ENCODE results near the gene PTK6. TPM values are rescaled to one million over a fixed set of nuclear protein-coding genes. Genes with fewer than 3 reads are reported as not detected.
"Not testable (repeated sequence)": the region's sequence is repeated elsewhere in the genome, so short reads cannot be mapped to it uniquely, and the experiment has no call there.

The PTK6 gene
- total RNA-seq, 1 experiment from 2014 or later = 31.1 TPM

DNA sequence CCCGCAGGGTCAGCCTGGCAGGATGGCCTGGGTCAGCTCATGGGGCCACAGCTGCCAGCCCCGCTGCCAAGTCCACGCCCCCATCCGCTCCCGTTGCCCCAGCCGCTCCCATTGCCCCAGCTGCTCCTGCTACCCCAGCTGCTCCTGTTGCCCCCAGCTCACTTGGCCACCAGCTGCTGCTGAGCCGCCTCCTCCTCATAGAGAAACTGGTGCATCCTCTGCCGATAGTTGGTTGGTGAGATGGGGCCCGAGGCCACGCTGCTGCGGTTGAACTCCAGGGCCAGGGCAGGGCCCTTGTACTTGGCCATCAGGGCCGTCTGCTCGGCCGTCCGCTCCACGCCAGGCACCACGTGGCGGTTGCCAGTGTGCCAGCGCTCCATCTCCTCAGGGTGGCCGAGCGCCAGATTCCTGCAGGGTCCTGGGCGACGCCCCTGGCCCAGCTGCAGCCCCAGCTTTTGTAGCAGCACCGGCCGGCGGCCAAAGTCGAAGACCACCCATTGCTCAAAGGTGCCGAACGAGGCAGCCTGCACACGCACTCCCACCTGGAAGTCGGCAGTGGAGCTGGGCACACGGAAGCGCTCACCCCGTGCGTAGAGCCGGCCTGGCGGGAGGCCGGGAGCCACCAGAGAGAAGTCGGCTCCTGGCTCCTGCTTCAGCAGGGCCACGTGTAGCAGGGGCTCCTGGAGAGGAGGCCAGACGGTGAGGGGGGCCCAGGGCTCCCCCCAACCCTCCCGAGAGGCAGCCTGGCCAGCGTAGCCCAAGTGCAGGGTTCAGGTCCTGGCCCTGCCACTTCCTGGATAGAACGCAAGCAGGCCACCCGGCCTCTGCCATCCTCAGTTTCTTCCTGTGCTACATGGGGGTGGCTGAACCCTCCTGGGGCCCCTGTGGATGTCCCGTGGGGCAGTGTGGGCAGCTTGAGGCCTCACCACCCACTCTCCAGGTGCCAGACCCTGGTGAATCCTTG lies 32.1 kb upstream of the PTK6 start:
- no peak for DNase-seq (ENCODE audit: low spot score)

DNA sequence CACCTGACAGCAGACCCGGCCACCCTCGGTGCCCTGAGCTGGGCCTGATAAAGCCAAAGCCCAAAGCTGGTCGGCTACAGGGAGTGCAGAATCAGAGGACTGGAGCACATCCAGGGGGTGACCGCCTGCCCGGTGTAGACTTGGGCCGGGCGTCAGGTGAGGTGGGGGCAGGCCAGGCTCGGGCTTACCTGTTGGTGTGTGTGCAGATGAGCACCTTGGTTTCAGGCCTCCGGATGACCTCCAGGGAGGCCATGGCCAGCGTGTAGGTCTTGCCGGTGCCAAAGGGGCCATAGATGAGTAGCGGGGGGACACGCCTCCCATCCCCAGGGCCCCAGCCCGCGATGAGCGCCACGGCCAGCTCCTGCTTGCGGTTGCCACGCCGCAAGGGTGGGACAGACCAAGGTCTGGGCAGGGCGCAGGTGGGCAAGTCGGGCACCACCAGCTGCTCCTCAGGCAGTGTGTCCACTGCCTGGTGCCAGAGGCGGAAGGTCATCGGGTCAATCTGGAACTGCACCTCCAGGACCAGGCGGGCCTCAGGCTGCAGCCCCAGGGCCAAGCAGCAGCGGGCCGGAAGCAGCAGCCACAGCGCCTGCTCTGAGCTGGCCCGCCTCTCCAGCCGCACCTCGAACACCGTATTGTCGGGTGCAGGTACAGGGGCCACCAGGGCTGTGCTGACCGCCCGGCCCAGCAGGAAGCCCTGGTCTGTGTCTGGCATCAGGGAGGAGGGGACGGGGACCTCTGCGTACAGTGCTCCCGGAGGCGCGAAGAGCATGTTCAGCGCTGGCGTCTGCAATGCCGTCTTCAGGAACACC lies 31.2 kb upstream of the PTK6 start:
- DNase-seq (ENCODE audit: low spot score) = no peak

DNA sequence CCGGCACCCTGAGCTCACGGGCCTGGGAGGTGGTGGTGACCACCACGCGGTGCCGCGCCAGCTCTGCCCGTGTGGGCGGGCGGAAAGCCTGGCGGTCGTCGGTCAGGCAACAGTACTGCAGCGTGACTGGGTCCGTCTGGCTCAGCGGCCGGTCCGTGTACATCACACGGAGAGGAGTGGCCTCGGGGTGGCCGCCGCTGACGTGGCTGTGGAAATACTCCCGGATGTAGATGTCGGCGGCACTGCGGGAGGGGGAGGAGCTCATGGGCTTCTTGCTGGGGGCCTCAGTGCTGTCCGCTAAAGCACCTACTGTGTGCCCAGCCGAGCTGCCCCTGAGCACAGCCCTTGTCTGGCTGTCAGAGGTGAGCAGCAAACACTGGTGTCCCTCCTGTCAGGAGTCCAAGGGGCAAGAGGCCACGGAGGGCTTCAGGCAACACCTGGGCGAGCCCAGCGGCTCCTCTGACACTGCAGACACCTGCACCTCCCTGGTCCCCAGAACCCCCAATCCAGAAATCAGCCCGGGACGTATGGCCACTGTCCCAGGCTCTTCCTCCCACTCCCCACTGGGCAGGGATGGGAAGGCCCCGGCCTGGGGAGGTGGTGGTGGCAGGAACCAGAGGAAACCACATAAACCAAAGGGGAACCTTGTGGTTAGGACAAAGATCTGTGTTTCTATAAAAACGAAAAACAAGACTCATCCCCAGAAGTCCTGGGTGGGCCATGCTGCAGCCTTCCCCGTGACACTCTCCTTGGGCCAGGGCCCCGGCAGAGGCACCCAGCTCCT lies 30.4 kb upstream of the PTK6 start:
- no peak for DNase-seq (ENCODE audit: low spot score)

DNA sequence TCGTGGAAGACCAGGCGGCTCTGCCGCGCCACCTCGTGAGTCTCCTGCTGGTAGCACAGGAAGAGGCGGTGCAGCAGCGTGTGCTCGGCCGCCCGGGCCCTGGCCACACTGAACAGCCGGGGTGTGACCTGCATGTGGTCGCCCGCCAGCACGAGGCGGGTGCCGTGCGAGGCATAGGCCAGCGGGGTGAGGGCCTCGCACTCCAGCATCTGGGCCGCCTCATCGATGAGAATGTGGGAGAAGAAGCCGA lies 29.9 kb upstream of the PTK6 start:
- no peak for DNase-seq (ENCODE audit: low spot score)

DNA sequence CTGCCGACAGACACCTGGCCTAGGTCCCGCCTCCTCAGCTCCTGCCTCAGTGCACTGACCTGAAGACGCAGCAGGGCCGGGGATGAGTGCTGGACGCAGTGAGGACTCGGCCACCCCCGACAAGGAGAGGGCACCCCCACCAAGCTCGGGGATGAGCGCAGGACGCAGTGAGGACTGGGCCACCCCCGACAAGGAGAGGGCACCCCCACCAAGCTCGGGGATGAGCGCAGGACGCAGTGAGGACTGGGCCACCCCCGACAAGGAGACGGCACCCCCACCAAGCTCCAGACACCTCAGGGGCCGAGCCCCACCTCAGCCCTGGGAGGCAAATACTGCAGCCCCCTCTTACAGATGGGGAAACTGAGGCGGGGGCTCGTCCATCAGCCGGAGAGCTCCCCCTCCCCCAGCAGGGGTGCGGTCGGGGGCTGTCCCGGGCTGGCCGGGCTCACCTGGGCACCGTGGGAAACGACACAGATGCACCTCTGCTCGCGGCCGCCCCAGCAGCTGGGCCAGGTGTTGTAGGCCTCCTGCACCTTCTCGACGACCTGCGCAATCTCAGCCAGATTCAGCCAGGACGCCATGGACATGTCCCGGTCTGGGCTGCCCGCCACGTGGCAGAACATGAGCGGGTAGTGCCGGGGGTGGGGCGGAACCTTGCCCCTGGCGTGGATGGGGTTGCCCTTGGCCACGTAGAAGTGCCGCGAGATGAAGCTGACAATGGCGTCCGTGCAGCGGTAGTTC lies 29.4 kb upstream of the PTK6 start:
- DNase-seq (ENCODE audit: low spot score) = no peak

DNA sequence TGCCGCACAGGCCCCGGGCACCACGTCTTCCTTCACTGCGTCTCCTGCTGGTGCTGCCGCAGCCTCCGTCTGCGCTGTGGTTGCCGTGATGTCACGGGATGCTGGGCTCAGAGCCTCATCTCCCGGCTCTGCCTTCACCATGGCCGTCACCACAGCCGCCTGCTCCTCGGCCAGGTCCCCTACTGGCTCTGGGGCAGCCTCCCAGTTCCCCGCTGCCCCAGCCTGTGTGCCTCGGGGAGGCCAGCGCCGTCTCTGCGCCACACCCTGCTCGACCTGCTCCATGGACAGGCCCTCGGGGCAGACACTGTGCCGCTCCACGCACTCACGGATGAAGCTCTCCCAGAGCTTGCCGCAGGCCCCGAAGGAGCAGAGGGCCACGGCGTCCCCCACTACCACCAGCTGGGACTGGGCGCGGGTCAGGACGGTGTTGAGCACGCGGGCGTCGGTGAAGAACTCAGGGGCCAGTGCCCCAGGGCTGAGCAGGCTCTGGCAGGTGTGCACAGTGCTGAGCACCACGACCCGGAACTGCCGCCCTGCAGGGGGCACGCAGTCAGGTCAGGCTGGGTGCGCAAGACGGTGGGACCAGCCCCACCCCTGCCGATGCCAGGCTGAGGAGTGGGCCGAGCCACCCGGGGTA lies 28.6 kb upstream of the PTK6 start:
- DNase-seq (ENCODE audit: low spot score) = no peak

DNA sequence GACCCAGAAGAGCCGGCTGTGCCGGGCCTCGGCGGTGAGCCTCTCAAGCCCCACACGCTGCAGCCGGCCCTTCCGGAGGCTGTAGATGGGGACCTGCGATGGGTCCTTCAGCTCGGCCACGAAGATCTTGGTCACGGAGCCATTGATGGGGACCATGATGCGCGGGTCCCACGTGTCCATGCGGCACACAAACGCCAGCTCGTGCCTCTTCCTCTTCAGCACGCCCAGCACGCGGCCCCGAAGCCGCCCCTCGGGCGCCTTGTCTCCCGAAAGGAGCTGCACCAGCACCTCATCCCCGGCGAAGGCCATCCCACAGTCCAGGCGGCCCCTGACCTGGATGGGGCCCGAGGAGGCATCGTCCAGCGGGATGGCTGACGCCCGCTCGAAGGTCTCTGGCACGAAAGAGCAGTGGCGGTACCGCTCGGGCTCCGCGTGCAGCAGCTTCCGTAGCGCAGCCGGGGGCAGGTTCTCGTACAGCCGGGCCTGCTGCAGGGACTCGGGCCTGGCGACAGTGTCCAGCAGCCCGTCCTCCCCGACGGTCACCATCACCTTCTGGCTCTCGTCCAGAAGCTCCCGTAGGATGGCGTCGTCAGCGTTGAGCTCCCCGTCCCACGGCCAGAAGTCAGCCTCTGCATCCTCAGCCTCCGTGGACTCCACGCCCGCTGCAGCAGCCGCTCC lies 28.0 kb upstream of the PTK6 start:
- DNase-seq (ENCODE audit: low spot score) = no peak

DNA sequence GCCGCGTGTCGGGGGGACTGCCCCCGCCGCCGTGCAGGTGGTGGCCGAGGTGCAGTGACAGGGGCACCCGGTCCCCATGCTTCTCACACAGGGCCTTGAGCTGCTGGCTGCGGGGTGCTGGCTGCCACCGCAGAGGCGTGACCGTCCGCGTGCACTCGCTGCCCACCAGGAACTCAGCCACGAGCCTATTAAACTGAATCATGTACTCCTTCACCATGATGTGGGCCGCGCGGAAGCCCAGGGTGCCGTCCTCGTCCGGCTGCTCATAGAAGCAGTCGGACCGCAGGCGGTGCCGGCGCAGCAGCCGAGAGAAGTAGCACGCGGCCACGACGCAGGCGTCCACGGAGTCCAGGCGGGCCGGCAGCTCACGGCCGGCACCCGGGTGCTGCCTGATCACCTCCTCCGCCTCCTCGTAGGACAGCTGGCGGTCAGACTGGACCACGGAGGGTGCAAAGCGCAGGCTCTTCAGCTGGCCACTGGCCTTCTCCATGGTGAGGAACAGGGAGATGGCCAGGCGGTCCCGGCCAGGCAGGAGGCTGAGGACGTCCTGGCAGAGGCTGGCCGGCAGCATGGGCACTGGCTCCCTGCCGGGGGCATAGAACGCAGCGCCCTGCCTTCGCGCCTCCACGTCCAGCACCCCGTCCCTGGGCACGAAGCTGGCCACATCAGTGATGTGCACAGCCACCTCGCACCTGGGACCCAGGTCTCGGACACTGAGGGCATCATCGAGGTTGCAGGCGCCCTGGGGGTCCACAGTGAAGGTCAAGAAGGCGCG lies 27.0 kb upstream of the PTK6 start:
- DNase-seq (ENCODE audit: low spot score) = no peak

DNA sequence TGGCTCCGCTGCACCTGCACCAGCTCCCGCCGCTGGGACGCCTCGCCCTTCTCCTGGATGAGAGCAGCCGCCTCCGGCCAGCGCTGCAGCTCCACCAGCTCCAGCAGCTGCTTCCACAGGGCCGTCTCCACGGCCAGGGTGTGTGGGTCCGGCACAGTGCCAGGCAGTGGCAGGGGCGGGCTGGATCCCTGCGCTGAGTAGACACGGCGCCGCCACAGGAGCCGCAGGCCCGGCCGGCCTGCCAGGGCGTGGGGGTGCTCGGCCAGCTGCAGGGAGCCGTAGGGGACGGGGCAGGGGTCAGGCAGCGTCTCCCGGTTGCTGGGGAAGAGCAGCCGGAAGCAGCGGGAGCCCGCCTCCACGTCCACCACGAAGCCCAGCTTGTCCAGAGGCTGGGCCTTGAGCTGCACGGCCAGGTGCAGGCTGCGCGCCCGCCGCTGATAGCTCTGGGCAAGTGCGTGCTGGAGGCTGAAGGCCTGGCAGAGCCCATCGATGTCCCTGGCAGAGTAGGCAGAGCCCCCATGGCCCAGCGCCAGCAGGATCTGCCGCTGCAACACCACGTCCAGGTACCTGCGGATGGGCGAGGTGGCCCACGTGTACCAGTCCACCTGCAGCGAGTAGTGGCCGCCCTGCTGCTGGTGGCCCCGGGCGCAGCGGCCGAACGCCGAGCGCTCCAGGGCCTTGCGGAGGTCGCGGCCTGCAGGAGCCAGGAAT lies 26.2 kb upstream of the PTK6 start:
- DNase-seq (ENCODE audit: low spot score) = no peak

DNA sequence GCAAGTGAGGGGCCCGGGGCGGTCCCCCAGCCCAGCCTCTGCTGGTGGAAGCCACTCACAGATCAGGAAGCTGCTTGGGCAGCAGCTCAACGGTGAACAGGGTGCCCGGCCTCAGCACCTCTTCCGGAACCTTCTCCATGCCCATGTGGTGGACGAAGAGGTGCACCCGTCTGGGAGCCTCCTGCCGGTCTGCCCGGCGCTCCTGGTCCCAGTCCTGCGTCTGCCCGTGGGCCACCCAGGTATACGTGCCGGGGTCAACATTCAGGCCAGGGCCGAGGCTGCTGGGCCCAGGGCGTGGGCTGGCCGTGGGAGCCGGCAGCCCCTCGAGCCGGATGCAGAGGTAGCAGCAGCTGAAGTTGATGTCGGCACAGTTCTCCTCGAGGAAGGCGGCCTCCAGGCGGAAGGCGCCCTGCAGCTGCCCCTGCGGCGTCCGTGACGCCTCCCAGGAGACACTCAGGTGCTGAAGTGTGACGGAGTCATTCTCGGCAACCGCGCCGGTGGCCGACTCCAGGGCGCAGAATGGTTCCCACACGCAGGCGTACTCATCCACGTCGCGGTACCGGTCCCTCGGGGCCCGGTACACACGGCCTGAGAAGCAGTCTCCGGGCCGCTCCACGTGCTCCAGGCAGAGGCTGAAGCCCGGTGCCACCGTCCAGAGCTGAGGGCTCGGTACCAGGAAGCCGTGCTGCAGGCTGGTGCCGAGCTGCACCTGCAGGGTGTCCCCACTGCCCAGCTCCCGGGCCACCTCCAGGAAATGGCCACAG lies 25.5 kb upstream of the PTK6 start:
- no peak for DNase-seq (ENCODE audit: low spot score)

DNA sequence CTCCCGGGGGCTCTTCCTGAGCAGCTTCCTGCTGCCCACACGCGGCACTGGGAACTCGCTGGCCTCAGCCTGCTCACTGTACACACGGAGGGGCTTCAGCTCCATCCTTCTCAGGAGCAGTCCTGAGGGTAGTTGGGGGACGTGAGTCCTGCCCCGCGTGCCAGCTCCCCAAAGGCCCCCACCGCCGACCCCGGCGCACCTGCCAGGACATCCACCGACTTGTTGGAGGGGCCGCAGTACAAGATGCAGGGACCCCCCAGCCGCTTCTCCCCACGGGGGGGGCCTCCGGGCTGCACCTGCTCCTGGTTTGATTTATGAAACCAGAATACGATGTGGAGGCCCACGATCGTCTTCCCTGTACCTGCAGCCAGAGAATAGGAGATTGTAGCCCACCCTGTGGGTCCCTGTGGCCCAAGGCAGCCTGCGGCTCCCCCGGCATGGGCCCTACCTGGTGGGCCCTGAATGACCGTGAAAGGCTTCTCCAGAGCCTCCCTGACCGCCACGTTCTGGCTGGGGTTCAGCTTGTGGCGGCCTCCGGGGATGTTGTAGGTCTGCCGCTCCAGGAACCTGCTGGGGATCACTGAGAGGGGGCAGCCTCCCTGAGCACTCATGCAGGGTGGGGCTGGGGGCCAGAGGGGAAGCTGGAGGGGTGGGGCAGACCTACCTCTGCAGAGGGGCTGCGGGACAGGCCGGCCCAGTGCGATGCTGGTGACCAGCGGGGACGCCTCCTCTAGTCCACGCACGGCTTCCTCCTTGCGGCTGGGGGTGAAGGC lies 24.6 kb upstream of the PTK6 start:
- DNase-seq (ENCODE audit: low spot score) = no peak

DNA sequence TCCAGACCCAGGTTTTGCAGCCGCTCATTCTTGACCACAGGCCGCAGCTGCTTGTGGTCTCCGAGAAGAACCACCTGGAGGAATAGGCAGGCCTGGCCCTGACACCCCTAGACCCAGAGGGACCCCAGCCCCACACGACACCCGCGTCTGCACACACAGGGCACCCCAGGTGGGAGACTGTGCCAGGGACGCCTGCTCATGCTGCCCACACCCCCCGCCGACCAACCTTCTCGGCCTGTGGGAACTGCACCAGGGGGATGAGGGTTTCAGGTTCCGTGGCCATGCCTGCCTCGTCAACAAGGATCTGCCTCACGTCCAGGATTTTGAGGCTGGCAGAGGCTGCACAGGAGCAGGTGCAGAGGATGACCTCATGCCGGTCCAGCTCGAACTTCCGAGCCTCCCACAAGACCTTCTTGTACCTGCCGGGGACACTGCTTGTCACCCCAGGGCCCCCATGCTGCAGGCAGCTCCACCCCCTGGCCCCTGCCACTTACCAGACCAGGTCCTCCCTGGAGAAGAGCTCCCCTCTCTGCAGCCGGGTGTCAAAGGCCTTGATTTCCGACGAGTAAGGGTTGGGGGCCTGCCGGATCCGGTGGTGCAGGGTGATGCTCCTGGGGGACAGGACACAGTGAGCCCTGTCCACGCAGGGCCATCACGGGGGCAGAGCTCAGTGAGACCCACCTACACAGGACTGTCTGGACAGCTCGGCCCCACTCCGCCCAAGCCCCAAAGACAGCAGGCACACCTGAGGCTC lies 23.9 kb upstream of the PTK6 start:
- no peak for DNase-seq (ENCODE audit: low spot score)

DNA sequence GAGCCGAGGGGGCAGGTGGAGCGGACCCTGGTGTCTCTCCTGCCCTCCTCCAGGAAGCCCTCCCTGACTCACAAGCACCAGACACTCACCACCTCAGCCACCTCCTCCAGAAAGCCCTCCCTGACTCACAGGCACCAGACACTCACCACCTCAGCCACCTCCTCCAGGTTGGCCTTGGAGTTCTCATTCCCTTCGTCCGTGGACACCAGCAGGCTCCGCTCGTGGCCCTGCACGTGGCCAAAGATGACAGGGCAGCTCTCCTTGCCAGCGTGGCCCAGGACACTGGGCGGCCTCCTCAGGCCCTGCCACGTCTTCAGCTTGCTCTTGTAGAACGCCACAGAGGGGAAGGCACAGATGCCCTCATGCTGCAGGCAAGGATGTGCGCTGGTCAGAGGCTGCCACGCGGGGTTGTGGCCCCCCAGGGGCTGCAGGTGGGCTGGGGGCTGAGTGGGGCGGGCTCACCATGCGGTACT lies 23.2 kb upstream of the PTK6 start:
- no peak for DNase-seq (ENCODE audit: low spot score)

DNA sequence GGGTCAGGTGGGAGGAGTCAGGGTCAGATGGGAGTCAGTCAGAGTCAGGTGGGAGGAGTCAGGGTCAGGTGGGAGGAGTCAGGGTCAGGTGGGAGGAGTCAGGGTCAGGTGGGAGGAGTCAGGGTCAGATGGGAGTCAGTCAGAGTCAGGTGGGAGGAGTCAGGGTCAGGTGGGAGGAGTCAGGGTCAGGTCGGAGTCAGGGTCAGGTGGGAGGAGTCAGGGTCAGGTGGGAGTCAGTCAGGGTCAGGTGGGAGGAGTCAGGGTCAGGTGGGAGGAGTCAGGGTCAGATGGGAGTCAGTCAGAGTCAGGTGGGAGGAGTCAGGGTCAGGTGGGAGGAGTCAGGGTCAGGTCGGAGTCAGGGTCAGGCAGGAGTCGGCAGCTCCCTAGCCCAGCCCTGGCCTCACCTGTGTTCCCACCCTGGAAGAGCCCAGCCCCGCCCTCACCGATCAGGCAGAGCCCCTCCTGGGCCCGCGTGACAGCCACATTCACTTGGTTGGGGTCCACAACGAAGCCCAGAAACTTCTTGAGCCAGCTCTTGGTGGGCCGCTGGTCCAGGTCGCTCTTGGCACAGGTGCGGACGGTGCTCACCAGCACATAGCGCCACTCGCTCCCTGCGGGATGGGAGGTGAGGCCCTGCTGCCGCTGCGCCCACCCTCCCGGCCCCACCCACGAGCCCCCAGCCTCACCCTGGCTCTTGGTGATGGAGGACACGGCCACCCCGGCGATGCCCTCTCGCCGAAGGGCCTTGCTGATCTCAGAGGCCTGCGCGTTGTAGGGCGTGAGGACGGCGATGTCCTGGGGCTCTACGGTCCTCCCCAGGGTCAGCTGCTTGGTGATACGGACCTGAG lies 22.5 kb upstream of the PTK6 start:
- DNase-seq (ENCODE audit: low spot score) = not testable (repeated sequence)

DNA sequence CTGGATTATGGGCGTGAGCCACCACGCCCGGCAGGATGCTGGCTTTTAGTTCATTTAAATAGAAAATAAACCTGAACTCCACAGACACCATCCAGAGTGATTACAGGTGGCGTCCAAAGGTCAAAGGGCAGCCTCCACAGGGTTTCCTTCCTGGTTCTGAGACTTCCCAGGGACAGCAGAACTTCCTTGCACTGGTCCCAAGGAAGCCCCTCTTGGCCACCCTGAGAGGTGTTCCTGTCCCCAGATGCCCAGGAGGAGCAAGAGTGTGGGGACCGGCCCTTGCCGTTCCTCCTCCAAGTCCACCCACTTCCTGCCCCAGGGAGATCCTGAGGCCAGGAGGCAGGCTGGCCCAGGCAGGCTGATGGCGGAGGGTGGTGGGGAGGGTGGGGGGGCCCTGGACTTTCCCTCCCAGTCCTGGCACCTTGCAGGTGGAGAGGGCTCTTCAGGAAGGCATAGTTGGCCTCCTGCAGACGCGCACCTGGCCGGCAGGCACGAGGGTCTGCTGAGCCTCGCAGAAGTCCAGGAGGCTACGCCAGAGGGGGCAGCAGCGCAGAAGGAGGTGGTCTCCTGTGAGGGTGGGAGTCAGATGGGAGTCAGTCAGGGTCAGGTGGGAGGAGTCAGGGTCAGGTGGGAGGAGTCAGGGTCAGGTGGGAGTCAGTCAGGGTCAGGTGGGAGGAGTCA lies 21.8 kb upstream of the PTK6 start:
- no peak for DNase-seq (ENCODE audit: low spot score)
